ENCODE measurements around the gene PKDREJ. TPM values are rescaled to one million over a fixed set of nuclear protein-coding genes. Genes with fewer than 3 reads are reported as not detected.

Gene PKDREJ
- total and polyA plus RNA-seq, 2 of the 4 experiments (the other 2 are of a cell fraction) = 0.02 TPM; not detected in 1

DNA sequence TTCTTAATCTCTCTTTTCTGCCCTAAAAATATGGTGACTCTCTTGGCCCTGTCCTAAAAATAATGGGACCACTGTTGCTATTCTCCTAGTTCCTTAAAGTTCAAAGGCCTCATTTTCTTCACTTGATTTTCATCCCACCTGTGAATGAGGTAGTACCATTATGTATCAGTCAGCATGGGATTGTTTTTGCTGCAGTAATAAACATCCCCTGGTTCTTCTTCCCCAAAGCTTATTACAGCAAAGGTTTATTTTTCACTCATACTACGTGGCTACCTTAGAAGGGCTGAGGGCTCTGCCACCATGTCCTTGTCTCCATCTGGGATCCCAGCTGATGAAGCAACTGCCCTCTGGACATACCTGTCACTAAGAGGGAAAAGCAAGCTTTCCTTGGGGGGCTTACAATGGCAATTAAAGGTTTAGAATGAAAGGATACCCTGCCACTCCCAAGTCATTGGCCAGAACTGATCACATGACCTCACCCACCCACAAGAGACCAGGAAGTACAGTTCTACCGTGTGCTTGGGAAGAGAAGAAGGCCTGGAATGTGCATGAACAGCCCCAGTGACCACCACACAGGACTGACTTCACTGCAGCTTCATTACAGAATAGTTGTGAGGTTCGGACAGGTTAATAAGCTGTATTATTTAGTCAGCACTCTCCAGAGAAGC lies 12.4 kb upstream of the PKDREJ start:
- no peak overlapping the region for H3K4me2 ChIP-seq (ENCODE audit: low read depth, low read length)
- H3K4ac ChIP-seq (ENCODE audit: low read depth, low read length) = no peak overlapping the region
- no peak overlapping the region for H3K14ac ChIP-seq (replicated peaks; ENCODE audit: low read depth, low read length)
- no peak overlapping the region for H3K18ac ChIP-seq (ENCODE audit: low read depth, low read length)
- no peaks in the 10 kb centered on the region for H3K9me3 ChIP-seq (ENCODE audit: control insufficient read depth, insufficient read depth, low read length)
- H3K9me1 ChIP-seq (ENCODE audit: insufficient read depth, low read length) = no peaks in the 10 kb centered on the region
- no peak for ATAC-seq (ENCODE audit: low read depth)
- no TSS peak for BruUV-seq (replicated peaks)
- H2AK5ac ChIP-seq (ENCODE audit: low read depth, low read length) = no peak overlapping the region
- ChIA-PET POLR2A (ENCODE audit: unreplicated experiment) (no interaction called here), CTCF (no interaction called here)
- DNase-seq = no peak
- H2BK20ac ChIP-seq (ENCODE audit: low read depth, low read length) = no peak overlapping the region
- no peak overlapping the region for H2AFZ ChIP-seq (replicated peaks; ENCODE audit: low read length, poor library complexity)
- no peak overlapping the region for H4K91ac ChIP-seq (ENCODE audit: insufficient read depth, low read depth, low read length)
- H4K8ac ChIP-seq (ENCODE audit: low read depth in 2 of 2, low read length in 2 of 2) = 0 out of 4 replicates have a peak overlapping the region, but pooled peaks of 1 of the 2 experiments have one; percentile 47
- no peak overlapping the region for H2AK9ac ChIP-seq (replicated peaks; ENCODE audit: low read depth, low read length, poor library complexity)
- H3K27me3 ChIP-seq (ENCODE audit: control insufficient read depth, insufficient read depth, low read length) = no peaks in the 10 kb centered on the region
- dilution Hi-C loops (cut with HindIII; ENCODE audit: low sequenced_read_pairs, unreplicated experiment) = no loop called here
- H3K4me3 ChIP-seq (ENCODE audit: insufficient read depth, low read depth, low read length) = no peak overlapping the region
- no peak overlapping the region for H3K23ac ChIP-seq (ENCODE audit: low read depth, low read length)
- no peak overlapping the region for H2BK15ac ChIP-seq (ENCODE audit: low read depth, low read length)
- no peak overlapping the region for H2BK120ac ChIP-seq (ENCODE audit: low read depth, low read length)
- no peaks in the 10 kb centered on the region; a peak in 2 of 4 replicates for H3K79me1 ChIP-seq (ENCODE audit: low read depth in 1 of 2, low read length in 2 of 2)
- H4K5ac ChIP-seq (ENCODE audit: low read depth, low read length) = no peak overlapping the region
- in situ Hi-C loops (cut with MboI; ENCODE audit: low sequenced_read_pairs) = no loop called here
- no peak overlapping the region for H3K27ac ChIP-seq (ENCODE audit: insufficient read depth, low read length)
- no peak overlapping the region for H2BK5ac ChIP-seq (ENCODE audit: low read depth, low read length, poor library complexity, severe bottlenecking)
- H3K36me3 ChIP-seq (ENCODE audit: control insufficient read depth, insufficient read depth, low read length) = peaks cover 70% of the 10 kb centered on the region
- intact Hi-C loops (cut with micrococcal nuclease) = no loop called here
- H3K9ac ChIP-seq (ENCODE audit: low read depth, low read length) = no peak overlapping the region
- no peak for TF ChIP-seq CEBPB (IDR thresholded peaks at IDR 0.05; ENCODE audit: low read depth, low read length)
- TF ChIP-seq, protein P1, sequence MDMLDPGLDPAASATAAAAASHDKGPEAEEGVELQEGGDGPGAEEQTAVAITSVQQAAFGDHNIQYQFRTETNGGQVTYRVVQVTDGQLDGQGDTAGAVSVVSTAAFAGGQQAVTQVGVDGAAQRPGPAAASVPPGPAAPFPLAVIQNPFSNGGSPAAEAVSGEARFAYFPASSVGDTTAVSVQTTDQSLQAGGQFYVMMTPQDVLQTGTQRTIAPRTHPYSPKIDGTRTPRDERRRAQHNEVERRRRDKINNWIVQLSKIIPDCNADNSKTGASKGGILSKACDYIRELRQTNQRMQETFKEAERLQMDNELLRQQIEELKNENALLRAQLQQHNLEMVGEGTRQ (IDR thresholded peaks at IDR 0.05; ENCODE audit: low read depth, low read length) = peak; percentile 66; the same call in 1 of the 2 replicates
- WGBS, 2 experiments (ENCODE audit: extremely low coverage in 2 of 2, insufficient read length in 1 of 2) = no CpG with 5 or more reads among the region's 3 CpGs
- H4K20me1 ChIP-seq (ENCODE audit: insufficient read depth, low read length) = no peaks in the 10 kb centered on the region
- H3K4me1 ChIP-seq (ENCODE audit: control insufficient read depth, insufficient read depth, low read length) = no peaks in the 10 kb centered on the region
- no peak overlapping the region for H3K56ac ChIP-seq (ENCODE audit: extremely low read depth, insufficient read depth, low read length)
